ENCODE results near the gene PLEKHG5.
"Not testable (repeated sequence)": the region's sequence is repeated elsewhere in the genome, so short reads cannot be mapped to it uniquely, and the experiment has no call there.

Gene PLEKHG5

DNA sequence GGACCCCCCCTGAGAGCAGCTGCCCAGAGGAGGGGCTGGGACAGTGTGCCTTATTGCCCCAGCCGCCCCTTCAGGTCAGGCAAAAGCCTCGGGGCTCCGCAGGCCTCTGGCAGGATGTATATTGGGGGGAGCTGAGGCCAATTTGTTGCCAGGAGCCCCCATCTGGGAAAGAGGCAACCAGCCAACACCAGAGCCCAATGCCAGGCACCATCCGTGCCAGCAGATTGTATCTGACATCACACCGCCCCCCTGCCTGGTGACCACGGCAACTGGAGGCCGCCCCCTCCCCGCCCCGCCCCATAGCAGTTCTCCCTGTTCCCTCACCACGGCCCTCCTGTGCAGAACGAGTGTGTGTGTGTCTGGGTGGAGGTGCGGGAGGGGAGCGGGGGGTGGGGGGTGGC is 3.6 kb upstream of the PLEKHG5 start:
- peaks cover 6% of the 10 kb centered on the region for H3K27me3 ChIP-seq (ENCODE audit: low read depth, low read length)
- H3K36me3 ChIP-seq (ENCODE audit: control insufficient read depth in 1 of 2, insufficient read depth in 2 of 2, low read length in 2 of 2): no peaks in the 10 kb centered on the region
- H3K4me3 ChIP-seq (ENCODE audit: low read depth in 1 of 2, low read length in 2 of 2): no peak overlapping the region
- peaks cover 0 to 29% of the 10 kb centered on the region in 2 donors for H3K4me1 ChIP-seq (ENCODE audit: control insufficient read depth in 1 of 2, insufficient read depth in 2 of 2, low read length in 2 of 2)
- no peaks in the 10 kb centered on the region for H3K9me3 ChIP-seq (ENCODE audit: control insufficient read depth in 1 of 2, low read length in 2 of 2)
- H3K27ac ChIP-seq (ENCODE audit: low read length): no peak overlapping the region

DNA sequence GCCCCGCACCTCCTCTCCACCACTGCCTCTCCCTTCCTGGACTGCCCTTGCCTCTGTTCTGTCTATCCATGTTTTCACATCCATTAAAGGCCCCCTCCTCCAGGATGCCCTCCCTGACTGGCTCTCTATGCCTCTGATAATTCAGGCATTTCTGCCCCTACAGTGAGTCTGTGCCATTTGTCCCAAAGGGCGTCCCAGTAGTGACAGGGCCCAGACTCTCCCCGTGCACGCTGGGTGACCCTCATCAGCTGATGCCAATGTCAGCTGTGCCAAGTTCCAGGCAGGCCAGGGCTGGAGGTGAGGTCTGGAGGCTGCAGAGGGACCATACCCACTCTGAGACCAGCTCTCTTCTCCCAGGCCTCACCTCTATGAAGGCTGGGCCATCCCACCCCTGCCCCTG is 3.2 kb upstream of the PLEKHG5 start:
- H3K27ac ChIP-seq (ENCODE audit: low read length): no peak overlapping the region
- no peaks in the 10 kb centered on the region for H3K9me3 ChIP-seq (ENCODE audit: control insufficient read depth in 1 of 2, low read length in 2 of 2)

DNA sequence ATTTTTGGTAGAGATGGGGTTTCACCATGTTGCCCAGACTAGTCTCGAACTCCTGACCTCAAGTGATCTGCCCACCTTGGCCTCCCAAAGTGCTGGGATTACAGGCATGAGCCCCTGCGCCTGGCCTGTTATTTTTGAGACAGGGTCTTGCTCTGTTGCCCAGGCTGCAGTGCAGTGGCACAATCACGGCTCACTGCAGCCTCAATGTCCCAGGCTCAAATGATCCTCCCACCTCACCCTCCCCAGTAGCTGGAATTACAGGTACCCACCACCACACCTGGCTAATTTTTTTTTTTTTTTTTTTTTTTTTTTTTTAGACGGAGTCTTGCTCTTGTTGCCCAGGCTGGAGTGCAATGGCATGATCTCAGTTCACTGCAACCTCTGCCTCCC is 2.4 kb upstream of the PLEKHG5 start:
- not testable (repeated sequence) for H3K36me3 ChIP-seq (ENCODE audit: control insufficient read depth in 1 of 2, insufficient read depth in 2 of 2, low read length in 2 of 2); H3K9me3 ChIP-seq (ENCODE audit: control insufficient read depth in 1 of 2, low read length in 2 of 2); H3K27ac ChIP-seq (ENCODE audit: low read length); H3K27me3 ChIP-seq (ENCODE audit: low read depth, low read length); H3K4me3 ChIP-seq (ENCODE audit: low read depth in 1 of 2, low read length in 2 of 2)
- H3K4me1 ChIP-seq (ENCODE audit: control insufficient read depth in 1 of 2, insufficient read depth in 2 of 2, low read length in 2 of 2): peaks cover 0 to 34% of the 10 kb centered on the region in 2 donors

More for the DNA sequence above, 3.2 kb upstream of the PLEKHG5 start:
- H3K4me3 ChIP-seq (ENCODE audit: low read depth in 1 of 2, low read length in 2 of 2): no peak overlapping the region
- H3K4me1 ChIP-seq (ENCODE audit: control insufficient read depth in 1 of 2, insufficient read depth in 2 of 2, low read length in 2 of 2): peaks cover 0 to 33% of the 10 kb centered on the region in 2 donors
- H3K27me3 ChIP-seq (ENCODE audit: low read depth, low read length): peaks cover 6% of the 10 kb centered on the region
- H3K36me3 ChIP-seq (ENCODE audit: control insufficient read depth in 1 of 2, insufficient read depth in 2 of 2, low read length in 2 of 2): no peaks in the 10 kb centered on the region

DNA sequence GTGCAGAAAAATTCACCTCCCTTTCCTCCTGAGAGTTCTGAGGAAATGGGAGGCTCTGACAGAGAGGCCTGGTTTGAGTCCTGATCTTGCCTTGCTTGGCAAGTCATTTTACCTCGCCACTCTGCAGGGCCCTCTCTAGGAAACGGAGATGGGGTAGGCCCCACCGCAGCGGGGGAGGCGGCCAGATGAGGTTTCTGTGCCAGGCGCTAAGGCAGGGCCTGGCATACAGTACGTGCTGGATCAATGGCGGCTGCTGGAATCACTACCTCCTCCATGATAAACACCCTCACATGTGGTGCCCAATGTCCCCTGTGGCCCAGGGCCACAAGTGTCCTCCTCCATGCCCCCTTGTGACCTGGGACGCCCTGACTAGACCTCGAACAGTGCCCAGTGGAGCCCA is 499 bp upstream of the PLEKHG5 start:
- H3K9me3 ChIP-seq (ENCODE audit: control insufficient read depth in 1 of 2, low read length in 2 of 2): no peaks in the 10 kb centered on the region
- H3K27me3 ChIP-seq (ENCODE audit: low read depth, low read length): peaks cover 6% of the 10 kb centered on the region
- no peak overlapping the region for H3K27ac ChIP-seq (ENCODE audit: low read length)
- H3K4me1 ChIP-seq (ENCODE audit: control insufficient read depth in 1 of 2, insufficient read depth in 2 of 2, low read length in 2 of 2): peaks cover 0 to 26% of the 10 kb centered on the region in 2 donors
- H3K36me3 ChIP-seq (ENCODE audit: control insufficient read depth in 1 of 2, insufficient read depth in 2 of 2, low read length in 2 of 2): no peaks in the 10 kb centered on the region
- H3K4me3 ChIP-seq (ENCODE audit: low read depth in 1 of 2, low read length in 2 of 2): no peak overlapping the region

DNA sequence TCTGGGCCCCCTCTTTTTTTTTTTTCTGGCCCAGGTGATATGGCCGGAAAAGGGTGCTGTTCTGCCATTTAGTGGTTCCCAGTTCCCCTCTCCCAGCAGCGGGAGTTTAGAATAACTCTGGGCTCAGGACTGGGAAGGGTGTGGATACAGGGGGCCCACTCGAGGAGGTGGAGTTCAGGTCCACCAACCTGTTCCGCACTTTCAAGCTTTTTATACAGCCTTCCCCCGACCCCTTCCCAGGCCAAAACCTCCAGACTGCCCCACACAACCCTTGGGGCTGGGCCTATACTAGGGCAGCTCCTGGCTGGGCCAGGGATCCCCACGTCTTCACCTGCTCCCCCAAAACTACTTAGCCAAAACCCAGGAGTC is 402 bp downstream of the PLEKHG5 start:
- H3K9me3 ChIP-seq (ENCODE audit: control insufficient read depth in 1 of 2, low read length in 2 of 2): no peaks in the 10 kb centered on the region
- no peaks in the 10 kb centered on the region for H3K36me3 ChIP-seq (ENCODE audit: control insufficient read depth in 1 of 2, insufficient read depth in 2 of 2, low read length in 2 of 2)
- H3K27me3 ChIP-seq (ENCODE audit: low read depth, low read length): peaks cover 9% of the 10 kb centered on the region
- H3K4me3 ChIP-seq (ENCODE audit: low read depth in 1 of 2, low read length in 2 of 2): peak overlapping the region; percentile 48 to 77
- no peak overlapping the region for H3K27ac ChIP-seq (ENCODE audit: low read length)
- H3K4me1 ChIP-seq (ENCODE audit: control insufficient read depth in 1 of 2, insufficient read depth in 2 of 2, low read length in 2 of 2): peaks cover 0 to 26% of the 10 kb centered on the region in 2 donors

DNA sequence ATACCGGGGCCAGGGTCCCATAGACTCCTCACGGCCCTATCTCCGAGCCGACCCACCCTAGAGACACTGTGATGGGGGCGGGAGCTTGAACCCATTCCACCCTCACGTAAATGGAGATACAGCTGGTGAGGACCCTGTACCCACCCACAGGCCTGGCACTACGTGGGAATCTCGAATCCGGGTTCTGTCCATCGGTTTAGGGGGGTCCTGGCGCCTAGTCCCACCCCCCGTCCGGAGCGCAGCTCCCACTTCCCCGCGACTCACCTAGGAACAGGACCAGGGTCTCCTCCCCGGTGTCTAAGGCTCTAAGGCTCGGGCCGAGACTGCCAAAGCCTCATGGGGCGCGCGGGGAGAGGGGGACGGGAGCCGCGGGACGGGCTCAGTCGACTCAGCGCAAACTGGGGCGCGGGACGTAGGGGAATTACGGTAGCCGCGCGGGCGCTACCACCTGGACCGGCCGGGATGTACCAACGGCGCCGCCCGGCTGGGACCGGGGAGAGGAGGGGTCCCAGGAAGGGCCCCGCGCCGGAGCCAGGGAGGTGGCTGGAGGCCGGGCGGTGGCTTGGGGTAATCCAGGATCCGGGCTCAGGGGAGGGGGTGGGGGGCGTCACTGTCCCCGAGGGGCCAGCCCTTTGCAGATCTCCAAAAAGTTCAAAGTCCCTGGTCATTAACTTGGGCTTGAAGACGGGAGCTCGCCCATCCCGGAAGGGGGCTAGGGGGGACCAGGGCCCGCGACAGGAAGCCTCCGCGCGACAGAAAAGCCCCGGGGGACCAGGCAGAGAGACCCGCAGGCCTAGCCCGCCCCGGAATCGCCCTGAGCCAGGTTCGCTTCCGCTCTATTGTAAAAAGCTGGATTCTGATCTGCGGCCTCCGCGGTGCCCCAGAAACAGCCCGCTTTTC is 1.0 kb downstream of the PLEKHG5 start:
- no peak overlapping the region for H3K27ac ChIP-seq (ENCODE audit: low read length)

DNA sequence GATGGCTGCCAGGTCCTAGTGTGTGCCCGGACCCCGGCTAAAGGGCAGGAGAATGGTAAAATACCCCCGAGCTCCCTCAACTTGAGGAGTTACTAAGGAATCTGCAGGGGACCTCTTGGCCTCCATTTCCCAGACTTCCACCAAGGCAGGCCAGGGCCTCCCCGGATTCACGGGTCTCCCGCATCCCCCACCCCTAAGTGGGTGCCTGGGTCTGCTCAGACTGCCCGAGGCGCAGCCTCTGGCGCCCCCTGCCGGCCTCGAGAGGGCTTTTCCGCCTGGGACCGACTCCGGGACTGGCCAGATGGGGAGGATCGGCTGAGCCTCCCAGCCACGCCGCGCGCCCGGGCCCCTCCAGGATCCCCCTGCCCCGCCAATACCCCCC is 1.7 kb downstream of the PLEKHG5 start:
- Histone ChIP-seq H3K4me3 (ENCODE audit: low read depth in 1 of 2, low read length in 2 of 2) (peak overlapping the region; percentile 48 to 77), H3K27ac (ENCODE audit: low read length) (no peak overlapping the region), H3K36me3 (ENCODE audit: control insufficient read depth in 1 of 2, insufficient read depth in 2 of 2, low read length in 2 of 2) (no peaks in the 10 kb centered on the region), H3K4me1 (ENCODE audit: control insufficient read depth in 1 of 2, insufficient read depth in 2 of 2, low read length in 2 of 2) (peaks cover 0 to 37% of the 10 kb centered on the region in 2 donors), H3K9me3 (ENCODE audit: control insufficient read depth in 1 of 2, low read length in 2 of 2) (no peaks in the 10 kb centered on the region), H3K27me3 (ENCODE audit: low read depth, low read length) (peaks cover 9% of the 10 kb centered on the region)

More for the DNA sequence above, 1.0 kb downstream of the PLEKHG5 start:
- H3K27me3 ChIP-seq (ENCODE audit: low read depth, low read length): peaks cover 8% of the 10 kb centered on the region
- H3K4me1 ChIP-seq (ENCODE audit: control insufficient read depth in 1 of 2, insufficient read depth in 2 of 2, low read length in 2 of 2): peaks cover 0 to 32% of the 10 kb centered on the region in 2 donors
- no peaks in the 10 kb centered on the region for H3K9me3 ChIP-seq (ENCODE audit: control insufficient read depth in 1 of 2, low read length in 2 of 2)
- H3K36me3 ChIP-seq (ENCODE audit: control insufficient read depth in 1 of 2, insufficient read depth in 2 of 2, low read length in 2 of 2): no peaks in the 10 kb centered on the region
- peak overlapping the region; percentile 48 to 77 for H3K4me3 ChIP-seq (ENCODE audit: low read depth in 1 of 2, low read length in 2 of 2)

DNA sequence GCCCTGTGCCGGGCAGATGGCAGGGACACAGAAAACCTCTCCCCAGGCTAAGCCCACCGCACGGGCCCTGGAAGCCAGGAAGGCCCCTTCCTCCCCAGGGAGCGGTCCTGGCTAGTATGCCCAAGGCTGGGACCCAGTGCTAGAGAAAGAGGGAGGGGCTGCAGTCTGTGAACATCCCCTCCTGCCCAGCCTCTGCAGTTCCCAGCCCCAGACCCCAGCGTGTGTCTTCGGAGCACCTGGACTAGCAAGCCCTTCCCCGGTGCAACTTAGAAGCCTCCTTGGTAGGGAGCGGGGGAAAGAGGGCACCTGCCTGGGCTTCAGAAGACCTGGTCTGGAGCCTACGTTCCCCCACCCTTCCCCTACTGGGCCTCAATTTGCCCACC is 2.1 kb downstream of the PLEKHG5 start:
- H3K27me3 ChIP-seq (ENCODE audit: low read depth, low read length): peaks cover 13% of the 10 kb centered on the region
- peaks cover 0 to 37% of the 10 kb centered on the region in 2 donors for H3K4me1 ChIP-seq (ENCODE audit: control insufficient read depth in 1 of 2, insufficient read depth in 2 of 2, low read length in 2 of 2)
- no peaks in the 10 kb centered on the region for H3K36me3 ChIP-seq (ENCODE audit: control insufficient read depth in 1 of 2, insufficient read depth in 2 of 2, low read length in 2 of 2)
- H3K9me3 ChIP-seq (ENCODE audit: control insufficient read depth in 1 of 2, low read length in 2 of 2): no peaks in the 10 kb centered on the region
- no peak overlapping the region for H3K4me3 ChIP-seq (ENCODE audit: low read depth in 1 of 2, low read length in 2 of 2)
- no peak overlapping the region for H3K27ac ChIP-seq (ENCODE audit: low read length)

DNA sequence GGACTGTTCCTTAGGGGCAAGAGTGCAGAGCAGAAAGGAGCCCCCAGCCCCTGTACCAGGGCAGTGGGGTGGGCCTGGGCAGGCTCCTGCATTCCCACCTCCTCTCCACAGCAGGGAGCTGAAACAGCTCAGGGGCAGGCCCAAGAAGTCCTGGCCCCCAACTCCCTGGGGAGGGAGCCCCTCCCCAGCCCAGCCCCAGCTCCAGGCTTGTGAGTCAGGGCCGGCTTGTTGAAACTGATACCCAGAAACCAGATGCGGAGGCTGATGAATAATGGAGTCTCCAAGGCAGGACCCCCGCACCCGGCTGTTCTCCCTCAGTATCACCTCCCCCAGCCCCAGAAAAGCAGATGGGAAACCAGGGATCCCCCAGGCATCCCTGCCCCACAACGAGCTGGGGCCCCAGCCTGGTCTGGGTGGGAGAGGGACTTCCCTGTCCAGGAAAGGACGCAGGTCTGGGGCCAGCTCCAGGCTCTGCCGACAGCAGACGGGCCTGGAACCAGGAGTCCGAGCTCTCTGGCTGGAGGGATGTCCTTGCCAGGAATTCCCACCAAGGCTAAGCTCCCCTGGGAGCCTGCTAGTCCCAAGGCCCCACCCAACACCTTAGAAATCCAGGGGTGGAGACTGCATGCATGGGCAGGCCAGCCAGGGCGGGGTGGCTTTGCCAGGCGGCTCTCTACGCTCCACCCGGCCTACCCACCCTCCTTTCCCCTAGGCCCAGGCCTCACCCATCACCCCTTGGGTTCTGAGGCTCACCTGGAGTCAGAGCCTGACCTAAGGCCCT is 2.7 kb downstream of the PLEKHG5 start:
- no peak overlapping the region for H3K4me3 ChIP-seq (ENCODE audit: low read depth in 1 of 2, low read length in 2 of 2)
- H3K4me1 ChIP-seq (ENCODE audit: control insufficient read depth in 1 of 2, insufficient read depth in 2 of 2, low read length in 2 of 2): peaks cover 0 to 37% of the 10 kb centered on the region in 2 donors
- H3K27me3 ChIP-seq (ENCODE audit: low read depth, low read length): peaks cover 13% of the 10 kb centered on the region
- no peaks in the 10 kb centered on the region for H3K36me3 ChIP-seq (ENCODE audit: control insufficient read depth in 1 of 2, insufficient read depth in 2 of 2, low read length in 2 of 2)
- H3K9me3 ChIP-seq (ENCODE audit: control insufficient read depth in 1 of 2, low read length in 2 of 2): no peaks in the 10 kb centered on the region
- H3K27ac ChIP-seq (ENCODE audit: low read length): no peak overlapping the region

DNA sequence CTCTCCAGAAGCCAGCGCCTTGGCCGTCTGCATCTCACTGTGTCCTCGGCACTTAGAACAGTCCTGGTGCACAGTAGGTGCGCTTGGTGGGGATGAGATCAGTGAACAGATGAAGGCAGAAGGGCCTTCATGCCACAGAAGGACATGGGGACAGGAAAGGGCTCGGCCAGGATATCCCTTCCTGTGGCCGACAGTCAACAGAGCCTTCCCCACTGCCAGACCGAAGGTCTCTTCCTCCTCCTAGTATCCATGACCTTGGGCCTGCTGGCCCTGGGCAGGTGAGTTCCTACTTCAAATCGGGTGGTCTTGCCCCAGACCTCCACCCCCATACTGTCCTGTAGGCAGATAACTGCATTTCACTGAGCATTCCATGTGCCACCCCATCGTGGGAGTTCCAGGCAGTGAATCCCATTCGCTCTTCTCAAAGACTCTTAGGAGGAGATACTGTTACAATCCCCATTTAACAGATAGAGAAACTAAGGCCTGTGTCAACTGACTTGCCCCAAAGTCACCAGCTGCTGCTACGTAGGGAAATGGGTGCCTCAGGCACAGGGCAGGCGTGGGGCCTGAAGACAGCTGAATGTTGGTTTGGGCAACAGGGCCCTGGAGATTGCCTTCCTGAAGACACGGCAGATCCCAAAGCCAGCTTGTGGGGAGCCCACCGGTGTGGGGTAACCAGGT is 3.5 kb downstream of the PLEKHG5 start:
- Histone ChIP-seq H3K4me1 (ENCODE audit: control insufficient read depth in 1 of 2, insufficient read depth in 2 of 2, low read length in 2 of 2) (peaks cover 0 to 37% of the 10 kb centered on the region in 2 donors), H3K36me3 (ENCODE audit: control insufficient read depth in 1 of 2, insufficient read depth in 2 of 2, low read length in 2 of 2) (no peaks in the 10 kb centered on the region), H3K4me3 (ENCODE audit: low read depth in 1 of 2, low read length in 2 of 2) (no peak overlapping the region), H3K27me3 (ENCODE audit: low read depth, low read length) (peaks cover 13% of the 10 kb centered on the region), H3K27ac (ENCODE audit: low read length) (no peak overlapping the region), H3K9me3 (ENCODE audit: control insufficient read depth in 1 of 2, low read length in 2 of 2) (no peaks in the 10 kb centered on the region)

DNA sequence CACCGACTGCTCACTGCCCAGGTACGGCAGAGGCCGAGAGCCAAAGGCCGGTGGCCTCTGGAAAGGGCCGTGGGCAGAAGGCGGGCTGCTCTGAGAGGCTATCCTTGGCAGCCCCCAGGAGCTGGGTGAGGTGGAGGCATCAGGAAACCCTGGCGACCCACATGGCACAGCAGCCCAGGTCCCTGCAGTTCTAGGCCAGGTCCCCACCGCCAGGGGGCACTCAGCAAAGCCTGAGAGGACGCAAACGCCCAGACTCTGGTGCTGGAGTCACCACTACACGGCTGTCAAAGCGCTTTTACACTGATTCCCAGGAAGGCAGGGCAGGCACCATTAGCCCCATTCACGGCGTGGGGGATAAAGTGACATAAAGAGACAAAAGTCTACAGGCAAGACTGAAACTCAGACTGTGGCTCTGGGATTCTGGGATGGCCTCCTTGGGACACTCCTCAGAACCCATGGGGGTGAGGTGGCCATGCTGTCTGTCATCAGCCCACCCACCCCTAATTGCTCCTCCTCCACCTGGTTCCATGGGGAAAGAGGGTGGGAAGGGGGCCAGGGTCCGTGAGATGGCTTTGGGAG is 4.9 kb downstream of the PLEKHG5 start:
- H3K4me3 ChIP-seq (ENCODE audit: low read depth in 1 of 2, low read length in 2 of 2): peak overlapping the region in 1 of 2 donors; percentile 42
- H3K27me3 ChIP-seq (ENCODE audit: low read depth, low read length): peaks cover 13% of the 10 kb centered on the region
- no peaks in the 10 kb centered on the region for H3K36me3 ChIP-seq (ENCODE audit: control insufficient read depth in 1 of 2, insufficient read depth in 2 of 2, low read length in 2 of 2)
- H3K4me1 ChIP-seq (ENCODE audit: control insufficient read depth in 1 of 2, insufficient read depth in 2 of 2, low read length in 2 of 2): peaks cover 0 to 37% of the 10 kb centered on the region in 2 donors
- no peak overlapping the region for H3K27ac ChIP-seq (ENCODE audit: low read length)
- no peaks in the 10 kb centered on the region for H3K9me3 ChIP-seq (ENCODE audit: control insufficient read depth in 1 of 2, low read length in 2 of 2)
